ENCODE results near the gene CD99.
"Not testable (repeated sequence)": the region's sequence is repeated elsewhere in the genome, so short reads cannot be mapped to it uniquely, and the experiment has no call there.

CD99 gene

DNA sequence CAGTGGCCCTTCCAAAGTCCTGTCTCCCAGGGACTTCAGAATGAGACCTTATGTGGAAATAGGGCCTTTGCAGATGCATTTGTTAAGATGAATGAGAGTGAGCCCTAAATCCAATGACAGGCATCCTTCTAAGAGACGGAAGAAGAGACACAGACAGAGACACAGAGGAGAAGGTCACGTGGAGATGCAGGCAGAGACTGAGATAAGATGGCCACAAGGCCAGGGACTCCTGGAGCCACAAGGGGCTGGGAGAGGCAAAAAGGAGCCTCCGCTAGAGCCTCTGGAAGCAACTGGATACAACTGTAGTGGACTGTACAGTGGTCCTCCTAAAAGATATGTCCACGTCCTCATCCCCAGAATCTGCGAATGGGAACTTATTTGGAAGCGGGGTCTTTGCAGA, 19.0 kb upstream of the CD99 start:
- H3K4me3 ChIP-seq (ENCODE audit: low read length), result no peak overlapping the region
- DNase-seq (ENCODE audit: low read depth, low spot score), result no peak

DNA sequence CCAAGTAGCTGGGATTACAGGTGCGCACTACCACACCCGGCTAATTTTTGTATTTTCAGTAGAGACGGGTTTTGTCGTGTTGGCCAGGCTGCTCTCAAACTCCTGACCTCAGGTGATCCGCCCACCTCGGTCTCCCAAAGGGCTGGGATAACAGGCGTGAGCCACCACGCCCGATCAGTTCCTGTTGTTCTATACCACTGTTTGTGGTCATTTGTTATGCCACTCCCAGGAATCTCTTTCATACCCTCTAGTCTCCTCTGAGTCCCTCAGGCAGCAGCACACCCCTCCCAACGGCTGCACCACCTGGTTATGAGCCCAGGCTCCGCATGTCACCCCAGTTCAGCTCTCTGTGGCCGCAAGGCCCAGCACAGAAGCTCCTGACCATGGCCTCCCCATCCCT, 17.5 kb upstream of the CD99 start:
- DNase-seq (ENCODE audit: low read depth, low spot score), result no peak
- no peak overlapping the region for H3K4me3 ChIP-seq (ENCODE audit: low read length)

DNA sequence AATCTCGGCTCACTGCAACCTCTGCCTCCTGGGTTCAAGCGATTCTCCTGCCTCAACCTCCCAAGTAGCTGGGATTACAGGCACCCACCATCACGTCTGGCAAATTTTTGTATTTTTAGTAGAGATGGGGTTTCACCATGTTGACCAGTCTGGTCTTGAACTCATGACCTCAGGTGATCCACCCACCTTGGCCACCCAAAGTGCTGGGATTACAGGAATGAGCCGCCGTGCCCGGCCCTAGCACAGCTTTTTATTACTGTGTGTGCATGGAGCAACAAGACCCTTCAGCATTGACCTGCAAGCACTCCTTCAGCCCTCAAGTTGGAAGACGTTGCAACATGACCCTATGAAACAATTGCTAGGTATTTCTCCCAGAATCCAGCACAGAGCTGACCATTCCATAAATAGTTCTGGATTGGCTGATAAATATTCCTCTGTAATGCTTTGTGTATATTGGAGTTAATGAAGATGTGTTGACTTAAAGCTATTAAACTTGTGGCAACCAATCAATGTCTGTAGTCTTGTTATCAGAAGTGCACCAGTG, 15.4 kb upstream of the CD99 start:
- not testable (repeated sequence) for H3K4me3 ChIP-seq (ENCODE audit: low read length); DNase-seq (ENCODE audit: low read depth, low spot score)

DNA sequence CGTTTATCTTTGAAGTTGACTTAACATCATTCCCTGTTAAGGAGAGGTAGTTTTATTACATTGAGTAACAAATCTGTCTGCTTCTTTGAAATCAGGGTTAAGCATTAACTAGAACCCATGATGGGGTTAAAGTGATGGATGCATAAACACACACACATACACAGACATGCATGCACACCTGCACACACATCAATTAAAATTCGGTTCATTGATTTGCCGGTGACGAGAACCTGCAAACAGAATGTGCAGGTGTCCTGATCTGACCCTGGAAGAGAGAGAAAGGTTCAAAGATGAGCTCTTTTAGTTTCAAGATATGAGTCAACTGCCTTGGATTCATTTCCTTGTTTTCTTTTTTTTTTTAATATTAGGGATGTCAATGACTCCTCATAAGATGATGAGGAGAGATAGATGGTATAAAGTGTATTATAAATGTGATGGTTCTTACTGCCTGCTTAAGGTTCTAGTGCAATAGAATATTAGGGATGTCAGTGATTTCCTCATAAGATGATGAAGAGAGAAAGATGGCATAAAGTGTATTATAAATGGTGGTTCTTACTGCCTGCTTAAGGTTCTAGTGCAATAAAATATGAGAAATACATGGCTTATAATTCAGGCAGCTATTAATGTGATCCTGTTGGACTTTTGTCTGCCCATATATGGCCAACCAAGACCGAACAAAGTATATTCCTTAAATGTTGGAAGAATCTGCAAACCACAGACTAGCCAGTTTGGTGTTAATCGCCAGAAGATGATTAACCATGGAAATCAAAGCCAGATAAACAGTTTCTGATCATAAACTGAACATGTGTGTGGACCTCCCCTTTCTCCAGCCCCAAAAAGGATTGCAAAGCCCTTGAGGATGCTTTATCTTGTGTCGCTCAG, 14.1 kb upstream of the CD99 start:
- no peak overlapping the region for H3K4me3 ChIP-seq (ENCODE audit: low read length)
- DNase-seq (ENCODE audit: low read depth, low spot score), result no peak

DNA sequence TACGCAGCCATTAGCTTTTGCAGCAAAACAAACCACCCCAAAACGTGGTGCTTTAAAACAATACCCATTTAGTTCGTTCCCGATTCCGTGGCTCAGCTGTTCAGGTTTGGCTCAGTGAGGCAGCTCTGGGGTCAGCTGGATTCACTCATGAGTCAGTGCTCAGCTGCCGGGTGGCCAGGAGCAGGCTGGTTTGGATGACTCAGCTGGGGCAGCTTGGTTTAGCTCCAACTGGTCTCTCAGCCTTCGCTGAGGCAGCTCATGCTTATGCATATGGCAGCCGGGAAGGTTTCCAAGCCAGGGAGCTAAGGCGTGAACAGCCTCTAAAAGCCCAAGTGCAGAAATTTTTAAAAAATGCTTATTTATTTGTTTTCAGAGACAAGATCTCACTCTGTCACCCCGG, 13.3 kb upstream of the CD99 start:
- DNase-seq (ENCODE audit: low read depth, low spot score), result no peak
- H3K4me3 ChIP-seq (ENCODE audit: low read length), result no peak overlapping the region

DNA sequence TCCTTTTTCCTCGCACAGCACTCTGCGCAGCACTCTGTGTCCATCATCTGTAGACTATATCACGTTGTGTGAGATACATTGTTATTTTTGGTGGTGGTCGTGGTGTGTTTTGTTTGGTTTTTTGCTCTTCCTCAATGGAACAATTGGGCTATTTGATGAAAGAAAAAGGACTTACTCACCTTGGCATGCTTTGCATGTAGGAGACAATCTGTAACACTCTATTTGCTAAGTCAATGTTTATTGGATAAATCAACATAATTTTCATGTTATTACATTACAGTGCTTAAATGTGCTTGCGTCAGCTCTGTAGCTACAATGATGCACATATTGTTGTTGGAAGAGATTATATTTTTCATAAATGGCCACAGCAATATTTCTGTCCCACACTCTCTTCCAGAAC, 12.5 kb upstream of the CD99 start:
- H3K4me3 ChIP-seq (ENCODE audit: low read length), result no peak overlapping the region
- no peak for DNase-seq (ENCODE audit: low read depth, low spot score)

DNA sequence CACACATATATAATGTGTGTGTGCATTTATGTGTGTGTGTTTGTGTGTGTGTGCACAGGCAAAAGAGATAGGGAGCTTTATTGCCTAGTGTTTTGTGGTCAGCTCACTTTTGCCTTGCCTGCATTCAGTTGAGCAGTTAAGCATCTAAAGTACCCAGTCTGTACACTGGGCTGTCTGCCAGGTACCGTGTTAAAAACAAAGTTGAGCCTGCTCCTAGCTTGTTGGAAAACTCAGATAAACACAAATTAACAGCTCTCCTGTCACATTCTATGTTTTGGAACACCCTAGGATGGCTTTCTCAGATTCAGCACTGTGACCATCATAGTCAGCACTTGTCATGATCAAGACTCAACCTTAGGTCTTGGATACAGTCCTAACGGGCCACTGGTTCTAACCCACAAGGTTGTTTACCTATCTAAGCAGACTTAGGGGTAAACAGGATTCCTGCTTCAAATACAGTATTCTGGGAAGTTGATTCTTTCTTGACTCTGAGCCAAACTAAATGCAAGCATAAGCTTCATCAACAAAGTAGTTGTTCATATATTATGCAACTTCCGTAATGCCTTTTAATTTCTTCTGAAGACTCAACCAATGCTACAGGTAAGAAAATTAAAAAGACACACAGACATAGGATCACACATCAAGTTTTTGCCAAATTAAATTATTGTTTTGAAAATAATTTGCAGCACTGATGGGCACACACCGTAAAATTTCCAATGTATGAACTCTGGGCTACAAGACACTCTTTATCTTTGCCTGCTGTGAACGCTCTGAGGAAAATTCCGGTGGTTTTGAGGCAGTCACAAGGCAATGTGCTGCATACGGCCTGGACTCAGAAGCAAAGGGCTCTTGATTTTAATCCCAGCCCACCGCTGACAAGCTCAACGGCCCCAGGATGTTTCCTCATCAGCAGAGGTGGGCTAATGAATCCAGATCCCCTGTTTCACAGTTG, 11.3 kb upstream of the CD99 start:
- DNase-seq (ENCODE audit: low read depth, low spot score), result no peak
- no peak overlapping the region for H3K4me3 ChIP-seq (ENCODE audit: low read length)

DNA sequence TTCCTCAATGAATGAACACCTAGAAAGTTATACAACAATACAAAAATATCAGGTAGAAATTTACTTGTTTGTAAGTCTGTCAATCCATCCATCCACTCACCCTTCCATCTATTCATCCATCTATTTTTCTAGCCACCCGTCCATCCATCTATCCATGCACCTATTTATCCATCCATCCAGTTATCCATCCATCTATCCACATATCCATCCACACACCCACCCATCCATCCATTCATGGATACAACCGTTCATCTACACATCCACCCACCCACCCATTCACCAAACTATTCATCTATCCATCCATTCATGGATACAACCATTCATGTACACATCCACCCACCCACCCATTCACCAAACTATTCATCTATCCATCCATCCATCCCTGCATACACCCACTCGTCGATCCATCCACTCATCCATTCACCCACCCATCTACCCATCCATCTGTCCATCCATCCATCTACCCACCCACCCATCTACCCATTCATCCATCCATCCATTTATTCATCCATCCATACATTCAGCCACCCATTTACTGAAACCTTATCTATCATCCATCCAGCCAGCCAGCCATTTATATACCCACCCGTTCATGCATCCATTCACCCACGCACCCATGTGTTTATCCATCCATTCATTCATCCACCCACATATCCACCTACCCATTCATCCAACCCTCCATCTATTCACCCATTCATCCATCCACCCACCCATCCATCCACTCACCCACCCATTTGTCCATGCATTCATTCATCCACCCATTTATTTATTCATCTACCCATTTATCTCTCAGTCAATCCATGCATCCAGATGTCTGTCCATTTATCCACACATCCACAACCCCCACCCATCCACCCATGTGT, 10.4 kb upstream of the CD99 start:
- DNase-seq (ENCODE audit: low read depth, low spot score), result no peak

DNA sequence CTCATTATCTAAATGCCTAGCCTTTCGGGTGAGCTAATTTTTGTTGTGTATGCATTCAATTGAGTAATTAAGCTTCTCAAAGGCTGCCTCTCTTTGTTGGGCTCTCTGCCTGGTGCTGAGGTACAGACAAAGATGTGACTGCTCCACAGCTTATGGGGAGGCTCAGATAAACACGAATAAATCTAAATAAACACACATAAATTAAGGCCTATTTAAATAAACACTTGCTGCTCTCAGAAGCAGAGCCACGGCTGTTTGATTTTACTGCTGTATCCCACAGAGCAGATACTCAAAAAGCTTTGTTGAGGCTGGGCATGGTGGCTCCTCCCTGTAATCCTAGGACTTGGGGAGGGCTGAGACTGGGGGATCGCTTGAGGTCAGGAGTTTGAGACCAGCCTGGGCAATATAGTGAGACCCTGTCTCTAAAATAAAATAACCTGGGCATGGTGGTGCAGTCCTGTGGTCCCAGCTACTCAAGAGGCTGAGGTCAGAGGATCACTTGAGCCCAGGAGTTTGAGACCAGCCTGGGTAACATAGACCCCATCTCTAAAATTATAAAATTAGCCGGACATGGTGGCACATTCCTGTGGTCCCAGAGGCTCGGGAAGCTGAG, 8.4 kb upstream of the CD99 start:
- H3K4me3 ChIP-seq (ENCODE audit: low read length), result no peak overlapping the region
- no peak for DNase-seq (ENCODE audit: low read depth, low spot score)

More for the DNA sequence above, 10.4 kb upstream of the CD99 start:
- H3K4me3 ChIP-seq (ENCODE audit: low read length), result no peak overlapping the region

DNA sequence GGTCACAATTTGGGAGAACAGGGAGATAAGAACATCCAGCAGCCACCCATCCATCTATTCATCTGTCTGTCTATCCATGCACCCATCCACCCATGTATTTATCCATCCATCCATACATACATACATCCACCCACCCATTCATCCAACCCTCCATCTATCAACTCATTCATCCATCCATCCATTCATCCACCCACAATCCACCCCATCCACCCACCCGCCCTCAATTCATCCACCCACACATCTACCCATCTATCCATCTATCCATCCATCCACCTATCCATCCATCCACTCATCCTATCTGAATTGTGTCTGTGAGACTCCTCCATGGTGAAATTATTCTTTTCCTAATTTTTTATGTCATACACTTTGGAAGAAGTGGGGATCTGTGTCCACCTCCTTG, 6.8 kb upstream of the CD99 start:
- DNase-seq (ENCODE audit: low read depth, low spot score), result no peak

DNA sequence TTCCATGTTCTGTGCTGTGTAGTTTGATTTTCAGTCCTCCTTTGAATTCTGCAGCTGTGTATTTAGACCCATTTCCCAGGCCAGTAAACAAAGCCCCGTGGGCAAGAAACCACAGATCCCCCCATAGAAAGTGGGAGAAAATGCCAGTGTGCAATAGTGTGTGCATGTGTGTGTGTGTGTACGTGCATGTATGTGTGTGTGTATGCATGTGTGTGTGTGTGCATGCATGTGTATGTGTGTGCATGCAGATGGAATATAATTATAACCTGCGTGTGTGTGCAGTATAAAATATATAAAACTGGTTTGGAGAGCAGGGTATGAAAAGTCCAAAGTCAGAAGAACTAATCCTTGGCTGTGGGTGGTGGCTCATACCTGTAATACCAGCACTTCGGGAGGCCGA, 5.2 kb upstream of the CD99 start:
- no peak for DNase-seq (ENCODE audit: low read depth, low spot score)
- H3K4me3 ChIP-seq (ENCODE audit: low read length), result no peak overlapping the region

More for the DNA sequence above, 6.8 kb upstream of the CD99 start:
- H3K4me3 ChIP-seq (ENCODE audit: low read length), result no peak overlapping the region

DNA sequence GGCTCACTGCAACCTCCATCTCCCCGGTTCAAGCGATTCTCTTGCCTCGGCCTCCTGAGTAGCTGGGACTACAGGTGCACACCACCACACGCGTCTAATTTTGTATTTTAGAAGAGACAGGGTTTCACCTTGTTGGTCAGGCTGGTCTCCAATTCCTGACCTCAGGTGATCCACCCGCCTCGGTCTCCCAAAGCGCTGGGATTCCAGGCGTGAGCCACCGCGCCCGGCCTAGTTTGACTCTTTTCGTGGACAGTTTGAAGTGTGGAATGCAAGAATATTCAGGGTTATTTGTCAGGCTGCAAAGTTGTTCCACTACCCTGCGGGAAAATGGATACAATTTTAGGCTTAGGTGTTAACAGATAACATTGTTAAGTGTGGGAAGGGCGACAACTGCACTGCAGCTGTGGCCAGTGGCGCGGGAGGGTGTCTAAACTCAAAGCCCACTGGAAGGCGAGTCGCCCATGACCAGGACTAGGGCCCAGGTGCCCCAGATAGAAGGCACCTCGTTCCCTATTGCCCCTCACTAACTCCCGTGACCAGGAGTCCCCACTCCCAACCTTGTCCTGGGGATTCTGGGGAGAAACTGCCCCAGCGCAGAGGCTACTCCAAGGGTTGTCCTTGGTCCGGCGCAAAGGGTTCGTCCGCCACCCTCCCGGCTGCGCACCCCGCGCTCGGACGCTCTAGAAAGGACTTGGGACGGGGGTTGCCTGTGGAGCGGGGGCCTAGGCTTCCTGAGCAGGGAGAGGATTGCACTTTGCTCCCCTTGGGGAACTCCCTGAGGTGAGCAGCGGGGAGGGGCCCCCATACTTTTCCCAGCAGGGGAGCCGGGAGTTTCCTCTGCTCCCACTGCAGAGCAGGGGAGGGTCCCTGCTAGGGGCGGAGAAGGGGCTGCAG, 1.1 kb upstream of the CD99 start:
- DNase-seq (ENCODE audit: low read depth, low spot score), result no peak
- peak overlapping the region; percentile 42; the same call in 1 of the 2 replicates for H3K4me3 ChIP-seq (ENCODE audit: low read length)

DNA sequence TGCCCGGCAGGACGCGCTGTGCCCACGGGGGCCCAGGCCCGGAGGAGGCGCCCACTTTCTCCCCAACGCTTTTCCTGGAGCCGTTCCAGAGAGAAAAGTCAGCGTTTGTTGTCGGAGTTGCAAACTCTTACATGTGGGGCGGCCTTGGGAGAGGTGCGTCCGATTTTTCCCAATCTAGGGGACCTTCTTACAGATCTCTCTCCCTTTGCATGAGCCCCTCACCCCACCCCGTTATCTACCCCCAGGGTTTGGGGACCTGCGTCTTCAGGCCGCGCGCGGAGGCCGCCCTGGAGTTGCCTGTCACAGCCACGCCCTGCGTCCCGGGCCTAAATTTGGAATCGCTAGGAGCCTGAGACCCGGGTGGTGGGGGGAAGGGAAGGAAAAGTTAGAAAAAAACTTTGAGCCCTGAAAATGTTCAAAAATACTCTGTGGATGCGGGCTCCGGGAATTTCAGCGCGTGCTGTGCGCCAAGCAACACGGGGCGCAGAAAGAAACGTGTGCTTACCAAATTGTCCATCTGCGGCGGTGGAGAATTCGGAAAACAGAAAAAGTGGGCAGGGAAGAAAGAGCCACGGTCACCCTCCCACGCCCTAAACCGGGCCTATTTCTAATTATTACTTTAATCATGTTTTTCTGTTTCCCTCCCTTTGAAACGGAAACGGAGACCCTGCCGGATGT, 587 bp downstream of the CD99 start:
- DNase-seq (ENCODE audit: low read depth, low spot score), result no peak
- H3K4me3 ChIP-seq (ENCODE audit: low read length), result peak overlapping the region; percentile 89

DNA sequence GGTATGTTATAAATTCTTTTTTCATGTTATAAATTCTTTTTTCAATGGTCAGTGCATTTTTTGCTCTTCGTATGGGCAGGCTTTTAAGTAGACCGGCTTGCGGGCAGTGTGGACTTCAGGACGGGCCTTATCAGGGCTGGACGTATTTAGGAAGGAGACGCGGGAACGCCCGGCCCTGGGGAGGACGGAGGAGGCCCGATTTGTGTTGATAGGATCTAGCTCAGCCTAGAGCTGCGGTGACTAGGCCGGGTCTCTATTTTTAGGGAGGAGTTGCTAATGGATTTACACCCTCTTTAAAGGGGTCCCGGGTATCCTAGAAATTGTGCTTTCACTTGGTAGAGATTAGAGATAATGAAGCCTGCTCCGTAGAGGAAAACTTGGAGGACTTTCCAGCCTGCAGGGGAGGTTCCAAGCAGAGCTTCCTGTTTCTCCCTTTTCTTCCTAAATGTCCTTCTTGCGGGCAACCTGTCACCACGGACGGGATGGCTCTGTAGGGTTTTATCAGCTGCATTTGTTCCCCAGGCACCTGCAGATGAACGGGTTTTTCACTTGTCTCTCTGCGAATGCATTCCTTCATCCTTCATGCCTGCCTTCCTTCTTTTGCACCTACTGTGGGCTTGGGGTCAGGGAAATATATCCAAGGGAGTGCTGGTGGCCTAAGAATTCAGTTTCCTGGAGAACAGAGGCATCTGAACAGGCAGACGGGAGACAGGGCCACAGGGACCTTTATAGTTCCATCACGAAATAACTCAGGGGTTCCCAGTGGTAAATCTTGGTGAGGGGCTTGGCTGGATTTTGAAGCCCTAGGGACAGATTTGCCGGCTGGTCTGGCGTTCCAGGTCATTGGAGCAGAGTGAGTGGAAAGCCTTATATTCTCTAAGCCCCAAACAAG, 1.4 kb downstream of the CD99 start:
- DNase-seq (ENCODE audit: low read depth, low spot score), result no peak
- H3K4me3 ChIP-seq (ENCODE audit: low read length), result peak overlapping the region; percentile 89

DNA sequence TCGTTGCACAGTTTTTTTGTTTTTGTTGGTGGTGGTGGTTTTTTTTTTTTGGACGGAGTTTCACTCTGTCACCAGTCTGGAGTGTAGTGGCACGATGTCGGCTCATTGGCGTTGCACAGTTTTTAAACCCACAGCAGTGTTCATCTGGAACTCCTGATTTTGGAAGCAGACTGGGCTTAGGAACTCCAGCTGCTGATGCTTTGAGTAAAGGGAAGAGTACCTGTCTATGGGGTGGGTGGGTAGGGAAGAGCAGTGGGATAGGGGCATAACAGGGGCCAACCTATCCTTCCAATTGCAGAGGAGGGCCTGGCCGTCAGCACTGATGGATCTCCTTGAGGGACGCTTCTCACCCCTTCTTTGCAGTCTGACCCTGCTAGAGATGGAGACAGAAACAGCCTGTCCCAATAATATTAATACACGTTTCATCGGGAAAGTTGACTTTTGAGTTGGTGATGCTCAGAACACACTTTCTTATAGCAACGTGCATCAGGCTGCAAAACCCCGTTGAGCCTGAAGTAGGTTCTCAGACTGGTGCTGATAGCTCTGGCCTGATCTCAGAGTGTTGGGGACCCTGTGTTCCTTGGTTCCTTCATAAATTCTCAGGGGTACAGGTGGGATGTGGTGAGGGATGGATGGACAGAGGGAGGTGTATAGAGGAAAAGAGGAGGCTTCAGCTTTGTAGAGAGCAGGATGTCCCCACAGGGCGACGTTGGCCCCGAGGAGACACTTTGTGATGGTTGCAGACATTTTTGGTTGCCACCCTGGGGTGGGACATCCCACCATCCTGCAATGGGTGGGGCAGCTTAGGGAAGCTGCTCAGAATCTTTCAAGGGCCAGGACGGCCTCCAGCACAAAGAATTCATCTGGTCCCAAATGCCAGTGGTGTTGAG, 2.3 kb downstream of the CD99 start:
- DNase-seq (ENCODE audit: low read depth, low spot score), result no peak
- peak overlapping the region; percentile 89 for H3K4me3 ChIP-seq (ENCODE audit: low read length)

Data from Jurkat, Clone E6-1 (cell line).